Peyer's patch (tissue), 4 donors: Measurements from ENCODE around the gene CCDC167. TPM values are rescaled to one million over a fixed set of nuclear protein-coding genes. Genes with fewer than 3 reads are reported as not detected.
A peak's percentile ranks its signal among the peaks of the same experiment; 100 is the strongest.

Experiments used
- DNase-seq, 3 donors: peaks; one replicate each; pipeline ENCODE4 v3.0.0-alpha.2; 2017 to 2019
- H3K27ac ChIP-seq, 4 donors: fragments of 200-600 bp; sonication (generic); one replicate each; pipeline ENCODE4 v1.5.1; 2016 to 2019
- H3K27me3 ChIP-seq, 2 donors: fragments of 200-600 bp; sonication (generic); one replicate each; pipeline ENCODE4 v1.5.1; 2019
- H3K36me3 ChIP-seq, 3 donors: fragments of 200-600 bp; sonication (generic); one replicate each; pipeline ENCODE4 v1.5.1; 2016 to 2019
- H3K4me1 ChIP-seq, 4 donors: fragments of 200-600 bp; sonication (generic); one replicate each; pipeline ENCODE4 v1.5.1; 2016 to 2019
- H3K4me3 ChIP-seq, 4 donors: fragments of 200-600 bp; sonication (generic); 1 replicate in 3 of 4; 2 replicates in 1 of 4; pipeline ENCODE4 v1.5.1; 2016 to 2019; ENCODE audit warnings: mild to moderate bottlenecking in 1 of 4
- H3K9me3 ChIP-seq, 4 donors: fragments of 200-600 bp; sonication (generic); one replicate each; pipeline ENCODE4 v1.5.1; 2016 to 2019; ENCODE audit warnings: mild to moderate bottlenecking in 1 of 4
- POLR2A ChIP-seq, 2 donors: fragments of 450-650 bp; IDR thresholded peaks; one replicate each; pipeline ENCODE4 v1.5.1; 2017; ENCODE audit warnings: antibody characterized with exemption in 2 of 2, mild to moderate bottlenecking in 2 of 2, moderate library complexity in 2 of 2
- total RNA-seq, 4 donors: library from RNA; depleted of rRNA; stranded (reverse); fragments of >200 nt; gene quantifications; one replicate each; pipeline ENCODE4 v1.1.0, GENCODE V29; 2016
- TF ChIP-seq, protein P1 (sequence below), 6 experiments: fragments of 450-650 bp in 4 of 6; fragments of 200-600 bp in 2 of 6; sonication (generic) in 1 of 6; IDR thresholded peaks; one replicate each; pipeline ENCODE4 v1.5.1; 2017 to 2019; ENCODE audit warnings: antibody characterized with exemption in 6 of 6, mild to moderate bottlenecking in 3 of 6, moderate library complexity in 1 of 6

CCDC167 gene
- total RNA-seq, 4 donors from 2014 or later: 8.0 to 28.1 (median 19.3) TPM

DNA sequence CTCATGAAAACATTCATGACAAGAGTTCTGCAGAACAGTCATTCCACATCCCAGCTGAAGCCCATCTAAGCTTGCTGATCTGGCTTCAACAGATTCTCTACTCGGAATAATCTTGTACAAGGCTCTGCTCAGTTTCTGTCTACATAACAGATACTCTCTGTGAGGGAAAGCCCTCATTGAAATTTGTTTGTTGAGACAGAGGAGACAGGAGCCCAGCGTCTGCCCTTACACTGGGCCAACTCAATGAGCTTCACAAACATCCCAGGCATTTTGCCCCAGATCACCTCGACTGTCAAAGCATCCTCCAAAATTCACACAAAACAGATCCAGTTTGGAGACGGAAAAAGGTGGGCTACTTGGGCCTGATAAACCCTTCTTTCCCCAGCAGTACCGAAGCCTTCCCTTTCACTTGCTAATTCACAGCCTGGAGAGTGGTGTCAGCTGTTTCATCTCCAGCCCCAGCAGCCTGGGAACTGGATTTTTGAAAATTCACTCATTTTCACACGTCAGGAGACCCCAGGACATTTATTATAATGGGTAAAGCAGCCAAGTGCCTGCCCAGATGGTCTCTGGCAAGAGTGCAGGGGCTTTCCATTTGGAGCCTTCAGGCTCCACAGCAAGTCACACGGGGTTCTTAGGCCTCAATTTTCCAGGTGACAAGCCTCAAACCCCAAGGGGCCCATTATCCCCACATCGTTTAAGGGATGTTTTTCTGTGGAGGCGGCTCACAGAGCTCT is 7.3 kb downstream of the CCDC167 start:
- no peak for TF ChIP-seq POLR2A (IDR thresholded peaks at IDR 0.05)
- TF ChIP-seq, protein P1, sequence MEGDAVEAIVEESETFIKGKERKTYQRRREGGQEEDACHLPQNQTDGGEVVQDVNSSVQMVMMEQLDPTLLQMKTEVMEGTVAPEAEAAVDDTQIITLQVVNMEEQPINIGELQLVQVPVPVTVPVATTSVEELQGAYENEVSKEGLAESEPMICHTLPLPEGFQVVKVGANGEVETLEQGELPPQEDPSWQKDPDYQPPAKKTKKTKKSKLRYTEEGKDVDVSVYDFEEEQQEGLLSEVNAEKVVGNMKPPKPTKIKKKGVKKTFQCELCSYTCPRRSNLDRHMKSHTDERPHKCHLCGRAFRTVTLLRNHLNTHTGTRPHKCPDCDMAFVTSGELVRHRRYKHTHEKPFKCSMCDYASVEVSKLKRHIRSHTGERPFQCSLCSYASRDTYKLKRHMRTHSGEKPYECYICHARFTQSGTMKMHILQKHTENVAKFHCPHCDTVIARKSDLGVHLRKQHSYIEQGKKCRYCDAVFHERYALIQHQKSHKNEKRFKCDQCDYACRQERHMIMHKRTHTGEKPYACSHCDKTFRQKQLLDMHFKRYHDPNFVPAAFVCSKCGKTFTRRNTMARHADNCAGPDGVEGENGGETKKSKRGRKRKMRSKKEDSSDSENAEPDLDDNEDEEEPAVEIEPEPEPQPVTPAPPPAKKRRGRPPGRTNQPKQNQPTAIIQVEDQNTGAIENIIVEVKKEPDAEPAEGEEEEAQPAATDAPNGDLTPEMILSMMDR (IDR thresholded peaks at IDR 0.05): no peak
- Histone ChIP-seq H3K4me3 (no peak overlapping the region), H3K27ac (peak overlapping the region in 1 of 4 donors; percentile 0), H3K4me1 (no peaks in the 10 kb centered on the region), H3K9me3 (no peaks in the 10 kb centered on the region), H3K27me3 (no peaks in the 10 kb centered on the region), H3K36me3 (no peaks in the 10 kb centered on the region)
- DNase-seq: no peak

DNA sequence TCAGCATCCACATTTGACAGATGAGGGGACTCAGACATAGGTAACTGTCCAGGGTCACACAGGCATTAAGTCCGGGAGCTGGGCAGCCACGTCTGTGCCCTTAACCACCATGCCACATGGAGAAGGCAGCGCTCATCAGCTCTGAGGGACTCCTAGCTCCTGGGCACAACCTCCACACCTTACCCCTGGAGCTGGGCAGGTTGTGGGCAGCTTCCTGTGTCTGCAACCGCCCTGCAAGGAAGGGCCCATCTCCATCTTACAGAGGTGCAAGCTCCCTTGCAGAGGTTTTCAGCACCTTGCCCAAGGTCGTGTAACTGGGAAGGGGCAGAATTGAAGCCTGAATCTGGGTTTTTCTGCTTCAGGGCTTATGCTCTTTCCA is 7.9 kb downstream of the CCDC167 start:
- Histone ChIP-seq H3K4me1 (no peaks in the 10 kb centered on the region), H3K4me3 (no peak overlapping the region), H3K27ac (no peak overlapping the region), H3K27me3 (no peaks in the 10 kb centered on the region), H3K9me3 (no peaks in the 10 kb centered on the region), H3K36me3 (no peaks in the 10 kb centered on the region)
- peak in 1 of 3 donors; percentile 41 for DNase-seq
- TF ChIP-seq POLR2A (IDR thresholded peaks at IDR 0.05): no peak
- TF ChIP-seq, protein P1 (IDR thresholded peaks at IDR 0.05): no peak

DNA sequence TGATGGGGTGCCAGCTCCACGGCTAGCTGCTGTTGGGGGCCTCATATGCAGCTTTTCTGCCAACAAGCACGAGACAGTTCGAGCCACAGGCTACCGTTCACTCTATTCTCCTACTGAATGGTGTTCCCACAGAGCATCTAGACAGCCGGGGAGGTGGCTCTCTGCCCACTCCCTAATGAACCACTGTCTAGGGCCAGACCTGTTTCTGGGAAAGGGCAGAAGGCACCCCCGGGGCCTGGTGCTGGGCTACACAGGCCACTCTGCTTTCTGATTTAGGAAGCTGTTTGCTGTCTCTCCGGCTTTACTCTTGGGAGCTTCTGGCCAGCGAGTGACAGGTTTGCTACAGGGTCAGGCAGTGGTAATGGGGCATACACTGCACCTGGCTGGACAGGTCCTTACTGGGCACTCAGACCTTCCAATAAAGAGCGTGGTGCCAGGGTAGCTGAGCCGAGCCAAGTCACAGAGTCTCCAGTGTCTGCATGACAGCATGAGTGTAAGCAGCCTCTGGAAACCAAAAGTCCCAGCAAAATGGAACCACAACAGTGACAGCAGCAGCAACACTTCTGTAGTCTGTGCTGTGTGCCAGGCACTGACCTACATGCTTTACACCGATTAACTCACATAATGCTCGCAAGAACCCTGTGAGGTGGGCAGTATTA is 8.4 kb downstream of the CCDC167 start:
- Histone ChIP-seq H3K27ac (peak overlapping the region in 1 of 4 donors; percentile 6), H3K4me3 (no peak overlapping the region), H3K9me3 (no peaks in the 10 kb centered on the region), H3K4me1 (no peaks in the 10 kb centered on the region), H3K36me3 (no peaks in the 10 kb centered on the region), H3K27me3 (no peaks in the 10 kb centered on the region)
- TF ChIP-seq, protein P1 (IDR thresholded peaks at IDR 0.05): no peak
- TF ChIP-seq POLR2A (IDR thresholded peaks at IDR 0.05): no peak
- peak in 1 of 3 donors; percentile 43 for DNase-seq

DNA sequence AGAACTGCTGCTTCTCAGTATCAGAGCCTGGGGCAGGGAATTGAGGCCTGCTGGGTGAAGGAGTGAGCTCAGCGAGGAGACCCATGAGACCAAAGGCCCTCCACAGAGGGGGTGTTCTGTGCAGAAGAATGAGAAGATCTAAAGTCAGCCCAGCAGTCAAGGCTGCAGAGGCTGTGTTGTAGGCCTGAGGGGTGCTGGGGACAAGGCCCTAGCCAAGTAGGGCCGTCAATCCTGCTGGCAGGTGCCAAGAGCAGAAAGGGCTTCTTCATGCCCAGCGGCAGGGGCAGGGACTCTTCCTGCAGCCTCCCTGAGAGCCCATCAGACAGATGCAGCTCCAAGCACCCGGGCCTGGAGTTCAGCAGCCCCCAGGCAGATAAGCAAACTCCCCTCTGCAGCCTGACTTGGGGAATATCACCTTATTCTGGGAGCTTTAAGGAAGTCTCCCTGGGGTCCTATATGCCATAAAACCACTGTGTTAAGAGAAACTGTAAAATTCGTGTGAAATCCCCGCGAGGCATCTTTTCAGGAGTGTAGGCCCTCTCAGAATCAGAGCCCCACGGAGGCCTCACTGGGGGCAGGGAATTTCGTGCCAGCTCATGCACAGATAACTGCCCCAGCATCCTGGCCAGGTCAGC is 9.0 kb downstream of the CCDC167 start:
- DNase-seq: peak in 1 of 3 donors; percentile 38
- no peak for TF ChIP-seq POLR2A (IDR thresholded peaks at IDR 0.05)
- TF ChIP-seq, protein P1 (IDR thresholded peaks at IDR 0.05): no peak

DNA sequence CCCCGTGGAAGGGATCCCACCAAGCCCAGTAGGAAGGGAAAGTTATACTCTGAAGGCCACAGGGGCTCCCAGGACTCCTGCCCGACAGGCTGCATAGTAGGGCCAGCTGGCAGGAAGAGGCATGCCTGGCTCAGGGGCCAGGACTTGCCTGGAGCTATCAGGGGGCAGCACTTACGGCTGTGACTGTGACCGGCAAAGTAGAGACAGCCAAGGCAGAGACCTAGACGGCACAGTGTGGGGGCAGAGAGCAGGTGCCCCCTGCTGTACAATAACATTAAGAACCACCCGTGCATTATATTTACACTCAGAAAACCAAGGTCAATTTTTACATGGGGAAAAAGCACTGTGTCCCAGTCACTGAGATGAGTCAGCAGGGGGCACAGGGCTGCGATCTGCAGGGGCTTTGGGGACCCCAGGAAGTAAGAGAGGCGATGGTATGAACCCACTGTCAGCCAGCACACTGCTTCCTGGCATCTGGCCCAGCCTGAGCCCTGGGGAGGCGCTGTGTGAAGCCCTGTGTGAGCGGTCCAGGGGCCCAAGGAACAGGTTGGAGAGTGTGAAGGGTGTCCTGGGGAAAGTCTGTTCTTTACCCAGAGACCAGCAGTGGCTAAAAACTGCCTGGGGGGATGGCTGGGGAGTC is 9.9 kb downstream of the CCDC167 start:
- peak in 2 of 3 donors; percentile 46 to 49 for DNase-seq
- H3K4me3 ChIP-seq: no peak overlapping the region
- H3K27me3 ChIP-seq: no peaks in the 10 kb centered on the region
- H3K9me3 ChIP-seq: no peaks in the 10 kb centered on the region
- no peaks in the 10 kb centered on the region for H3K4me1 ChIP-seq
- TF ChIP-seq POLR2A (IDR thresholded peaks at IDR 0.05): no peak
- TF ChIP-seq, protein P1 (IDR thresholded peaks at IDR 0.05): no peak
- no peaks in the 10 kb centered on the region for H3K36me3 ChIP-seq
- no peak overlapping the region for H3K27ac ChIP-seq

More for the DNA sequence above, 9.0 kb downstream of the CCDC167 start:
- H3K9me3 ChIP-seq: no peaks in the 10 kb centered on the region
- peak overlapping the region in 1 of 4 donors; percentile 6 for H3K27ac ChIP-seq
- H3K27me3 ChIP-seq: no peaks in the 10 kb centered on the region
- no peaks in the 10 kb centered on the region for H3K36me3 ChIP-seq
- H3K4me3 ChIP-seq: no peak overlapping the region
- no peaks in the 10 kb centered on the region for H3K4me1 ChIP-seq
